Adrenal gland (tissue), 5 donors: Measurements from ENCODE around the gene TK2.

ENCODE experiments used
- CTCF ChIP-seq, 6 experiments: fragments of 450-650 bp in 4 of 6; fragments of 200-600 bp in 2 of 6; sonication (generic) in 1 of 6; IDR thresholded peaks; 1 replicate in 5 of 6; 2 replicates in 1 of 6; pipeline versions ENCODE4 v1.5.1 to v1.8.0; 2016 to 2021; ENCODE audit warnings: antibody characterized with exemption in 6 of 6, mild to moderate bottlenecking in 2 of 6, moderate library complexity in 1 of 6
- POLR2A ChIP-seq, 2 donors: fragments of 450-650 bp; IDR thresholded peaks; one replicate each; pipeline ENCODE4 v1.6.1; 2017; ENCODE audit warnings: antibody characterized with exemption in 2 of 2, mild to moderate bottlenecking in 2 of 2, moderate library complexity in 1 of 2
- donor health status: DM: no; HTN: no; CAD: no.

- TF ChIP-seq CTCF (IDR thresholded peaks at IDR 0.05), result no peak
- no peak for TF ChIP-seq POLR2A (IDR thresholded peaks at IDR 0.05)
Observed at GRCh38 chr16:66537236-66537635, 12.7 kb downstream of the TK2 start.
